ENCODE data around the gene ZNF789.
"Not testable (repeated sequence)": the region's sequence is repeated elsewhere in the genome, so short reads cannot be mapped to it uniquely, and the experiment has no call there.

Gene ZNF789

GRCh38 chr7:99457650-99458493 is 14.8 kb upstream of the ZNF789 start:
- no peak for DNase-seq (ENCODE audit: low read depth in 2 of 2)

GRCh38 chr7:99459087-99459486 is 13.6 kb upstream of the ZNF789 start:
- no peak for DNase-seq (ENCODE audit: low read depth in 2 of 2)

GRCh38 chr7:99460651-99461050 is 12.0 kb upstream of the ZNF789 start:
- no peak for DNase-seq (ENCODE audit: low read depth in 2 of 2)

GRCh38 chr7:99461221-99461620 is 11.5 kb upstream of the ZNF789 start:
- no peak for DNase-seq (ENCODE audit: low read depth in 2 of 2)

GRCh38 chr7:99465421-99465768 is 7.3 kb upstream of the ZNF789 start:
- DNase-seq (ENCODE audit: low read depth in 2 of 2), result no peak

GRCh38 chr7:99468336-99468918 is 4.3 kb upstream of the ZNF789 start:
- DNase-seq (ENCODE audit: low read depth in 2 of 2), result no peak

GRCh38 chr7:99469381-99470065 is 3.2 kb upstream of the ZNF789 start:
- DNase-seq (ENCODE audit: low read depth in 2 of 2), result no peak

GRCh38 chr7:99473315-99473596 is 566 bp downstream of the ZNF789 start:
- no peak for DNase-seq (ENCODE audit: low read depth in 2 of 2)

- no peak for DNase-seq (ENCODE audit: low read depth in 2 of 2)
Measured at GRCh38 chr7:99476107-99476506, 3.4 kb downstream of the ZNF789 start.

- DNase-seq (ENCODE audit: low read depth in 2 of 2), result no peak
Measured at GRCh38 chr7:99478464-99479440, 6.1 kb downstream of the ZNF789 start.

GRCh38 chr7:99485094-99485493 is 12.4 kb downstream of the ZNF789 start:
- no peak for DNase-seq (ENCODE audit: low read depth in 2 of 2)

- no peak for DNase-seq (ENCODE audit: low read depth in 2 of 2)
Measured at GRCh38 chr7:99489235-99489634, 16.5 kb downstream of the ZNF789 start.

- no peak for DNase-seq (ENCODE audit: low read depth in 2 of 2)
Measured at GRCh38 chr7:99490878-99491277, 18.2 kb downstream of the ZNF789 start.

GRCh38 chr7:99493823-99494222 is 21.1 kb downstream of the ZNF789 start:
- DNase-seq (ENCODE audit: low read depth in 2 of 2), result no peak

GRCh38 chr7:99497766-99498545 is 25.3 kb downstream of the ZNF789 start:
- DNase-seq (ENCODE audit: low read depth in 2 of 2), result no peak

GRCh38 chr7:99498546-99498944 is 25.9 kb downstream of the ZNF789 start:
- no peak for DNase-seq (ENCODE audit: low read depth in 2 of 2)

- no peak for DNase-seq (ENCODE audit: low read depth in 2 of 2)
Measured at GRCh38 chr7:99499371-99499720, 26.7 kb downstream of the ZNF789 start.

- peak; percentile 80 to 83 for DNase-seq (ENCODE audit: low read depth in 2 of 2)
Measured at GRCh38 chr7:99499721-99500636, 27.3 kb downstream of the ZNF789 start, which contains the start of gene ZNF394. Gene ZNF394 (minus strand): TSS chr7:99500281. CDS start chr7:99500093, 188 bp downstream.

- no peak for DNase-seq (ENCODE audit: low read depth in 2 of 2)
Measured at GRCh38 chr7:99500637-99501009, 27.9 kb downstream of the ZNF789 start.

- not testable (repeated sequence) for DNase-seq (ENCODE audit: low read depth in 2 of 2)
Measured at GRCh38 chr7:99501236-99501635, 28.5 kb downstream of the ZNF789 start.
